ENCODE data around the gene PPHLN1. TPM values are rescaled to one million over a fixed set of nuclear protein-coding genes. Genes with fewer than 3 reads are reported as not detected.
A peak's percentile ranks its signal among the peaks of the same experiment; 100 is the strongest.

The PPHLN1 gene
- polyA plus RNA-seq, 3 donors, result 40.7 to 74.8 (median 68.7) TPM

- Histone ChIP-seq H3K4me2 (replicated peaks; ENCODE audit: extremely low read depth, low read length, poor library complexity, severe bottlenecking) (no peak overlapping the region), H3K4me3 (replicated peaks in 1 of 3; ENCODE audit: low read depth in 2 of 3, low read length in 3 of 3) (no peak overlapping the region), H3K9ac (ENCODE audit: insufficient read depth, low read length, poor library complexity, severe bottlenecking) (no peak overlapping the region), H3K27me3 (ENCODE audit: control insufficient read depth in 2 of 2, insufficient read depth in 2 of 2, low read length in 2 of 2) (no peaks in the 10 kb centered on the region), H2AFZ (ENCODE audit: insufficient read depth, low read depth, low read length, poor library complexity, severe bottlenecking) (no peak overlapping the region), H4K20me1 (ENCODE audit: insufficient read depth, low read length) (no peaks in the 10 kb centered on the region), H3K36me3 (replicated peaks in 1 of 2; ENCODE audit: control insufficient read depth in 1 of 2, insufficient read depth in 2 of 2, low read length in 2 of 2) (no peaks in the 10 kb centered on the region), H3K9me3 (replicated peaks in 1 of 2; ENCODE audit: control insufficient read depth in 1 of 2, insufficient read depth in 1 of 2, low read length in 2 of 2) (no peaks in the 10 kb centered on the region), H3K27ac (ENCODE audit: low read depth in 1 of 2, low read length in 2 of 2) (no peak overlapping the region), H3K4me1 (ENCODE audit: control insufficient read depth in 1 of 2, insufficient read depth in 2 of 2, low read length in 2 of 2) (no peaks in the 10 kb centered on the region), H3K79me2 (ENCODE audit: insufficient read depth, low read length) (no peaks in the 10 kb centered on the region)
- Mint-ChIP-seq H3K27me3 (ENCODE audit: low read depth in 3 of 3) (peaks cover 0 to 1% (median 0%) of the 10 kb centered on the region in 3 donors), H3K36me3 (peaks cover 0 to 2% of the 10 kb centered on the region in 2 donors), H3K4me1 (no peaks in the 10 kb centered on the region), H3K9me3 (no peaks in the 10 kb centered on the region), H3K27ac (no peak overlapping the region), H3K4me3 (no peak overlapping the region)
- intact Hi-C loops (cut with micrococcal nuclease), result no loop called here
- TF ChIP-seq, protein P1, sequence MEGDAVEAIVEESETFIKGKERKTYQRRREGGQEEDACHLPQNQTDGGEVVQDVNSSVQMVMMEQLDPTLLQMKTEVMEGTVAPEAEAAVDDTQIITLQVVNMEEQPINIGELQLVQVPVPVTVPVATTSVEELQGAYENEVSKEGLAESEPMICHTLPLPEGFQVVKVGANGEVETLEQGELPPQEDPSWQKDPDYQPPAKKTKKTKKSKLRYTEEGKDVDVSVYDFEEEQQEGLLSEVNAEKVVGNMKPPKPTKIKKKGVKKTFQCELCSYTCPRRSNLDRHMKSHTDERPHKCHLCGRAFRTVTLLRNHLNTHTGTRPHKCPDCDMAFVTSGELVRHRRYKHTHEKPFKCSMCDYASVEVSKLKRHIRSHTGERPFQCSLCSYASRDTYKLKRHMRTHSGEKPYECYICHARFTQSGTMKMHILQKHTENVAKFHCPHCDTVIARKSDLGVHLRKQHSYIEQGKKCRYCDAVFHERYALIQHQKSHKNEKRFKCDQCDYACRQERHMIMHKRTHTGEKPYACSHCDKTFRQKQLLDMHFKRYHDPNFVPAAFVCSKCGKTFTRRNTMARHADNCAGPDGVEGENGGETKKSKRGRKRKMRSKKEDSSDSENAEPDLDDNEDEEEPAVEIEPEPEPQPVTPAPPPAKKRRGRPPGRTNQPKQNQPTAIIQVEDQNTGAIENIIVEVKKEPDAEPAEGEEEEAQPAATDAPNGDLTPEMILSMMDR (IDR thresholded peaks at IDR 0.05), result no peak
- DNase-seq, result no peak
- WGBS (ENCODE audit: insufficient coverage), result no CpG with 5 or more reads among the region's 3 CpGs
These were observed 19.7 kb upstream of the PPHLN1 start for GRCh38 chr12:42306297-42306696.

DNA sequence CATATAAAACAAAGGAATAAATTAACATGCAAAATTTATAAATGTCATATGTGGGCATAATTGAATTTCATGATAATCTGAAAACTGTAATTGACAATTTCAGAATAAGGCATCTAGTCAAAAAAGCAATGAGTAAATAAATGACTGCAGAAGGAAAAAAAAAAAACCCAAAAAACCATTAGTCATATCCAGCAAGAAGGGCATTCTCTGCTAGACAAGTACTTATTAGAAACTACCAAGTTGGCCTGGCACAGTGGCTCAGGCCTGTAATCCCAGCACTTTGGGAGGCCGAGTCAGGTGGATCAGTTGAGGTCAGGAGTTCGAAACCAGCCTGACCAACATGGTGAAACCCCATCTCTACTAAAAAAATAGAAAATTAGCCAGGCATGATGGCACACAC, 17.6 kb upstream of the PPHLN1 start:
- Histone ChIP-seq H3K27ac (ENCODE audit: low read depth in 1 of 2, low read length in 2 of 2) (no peak overlapping the region), H3K9ac (ENCODE audit: insufficient read depth, low read length, poor library complexity, severe bottlenecking) (no peak overlapping the region), H3K9me3 (replicated peaks in 1 of 2; ENCODE audit: control insufficient read depth in 1 of 2, insufficient read depth in 1 of 2, low read length in 2 of 2) (no peaks in the 10 kb centered on the region), H3K4me3 (replicated peaks in 1 of 3; ENCODE audit: low read depth in 2 of 3, low read length in 3 of 3) (no peak overlapping the region), H4K20me1 (ENCODE audit: insufficient read depth, low read length) (no peaks in the 10 kb centered on the region), H3K4me2 (replicated peaks; ENCODE audit: extremely low read depth, low read length, poor library complexity, severe bottlenecking) (no peak overlapping the region), H3K36me3 (replicated peaks in 1 of 2; ENCODE audit: control insufficient read depth in 1 of 2, insufficient read depth in 2 of 2, low read length in 2 of 2) (peaks cover 11 to 12% of the 10 kb centered on the region in 2 donors), H3K79me2 (ENCODE audit: insufficient read depth, low read length) (no peaks in the 10 kb centered on the region), H3K4me1 (ENCODE audit: control insufficient read depth in 1 of 2, insufficient read depth in 2 of 2, low read length in 2 of 2) (no peaks in the 10 kb centered on the region), H2AFZ (ENCODE audit: insufficient read depth, low read depth, low read length, poor library complexity, severe bottlenecking) (no peak overlapping the region), H3K27me3 (ENCODE audit: control insufficient read depth in 2 of 2, insufficient read depth in 2 of 2, low read length in 2 of 2) (no peaks in the 10 kb centered on the region)
- no CpG with 5 or more reads among the region's 2 CpGs for WGBS (ENCODE audit: insufficient coverage)
- Mint-ChIP-seq H3K4me3 (no peak overlapping the region), H3K9me3 (no peaks in the 10 kb centered on the region), H3K36me3 (peaks cover 10 to 12% of the 10 kb centered on the region in 2 donors), H3K27me3 (ENCODE audit: low read depth in 3 of 3) (peaks cover 0 to 1% (median 0%) of the 10 kb centered on the region in 3 donors), H3K4me1 (no peaks in the 10 kb centered on the region), H3K27ac (peak overlapping the region in 1 of 7 donors; percentile 35)
- intact Hi-C loops (cut with micrococcal nuclease), result no loop called here
- TF ChIP-seq, protein P1 (IDR thresholded peaks at IDR 0.05), result no peak
- DNase-seq, result no peak
